AG09309 (cell line): ENCODE measurements around the gene BBLN.

Experiments
- DNase-seq: peaks from one replicate; pipeline ENCODE4 v3.0.0-alpha.2; 2010; ENCODE audit warnings: low read depth
- H3K4me3 ChIP-seq: 2 replicates; pipeline ENCODE4 v1.5.1; 2011; ENCODE audit warnings: mild to moderate bottlenecking, low read depth, low read length, moderate library complexity; ENCODE audit not compliant: control insufficient read depth
- CTCF ChIP-seq: IDR thresholded peaks from 2 replicates; pipeline ENCODE4 v1.5.1; 2011; ENCODE audit warnings: mild to moderate bottlenecking, low read depth, low read length, inconsistent platforms; ENCODE audit not compliant: insufficient read depth, control insufficient read depth; ENCODE audit errors: missing control alignments

The BBLN gene

GRCh38 chr9:128187361-128187760 is 27.3 kb downstream of the BBLN start:
- no peak for DNase-seq
- TF ChIP-seq CTCF = no peak
- H3K4me3 ChIP-seq = no peak overlapping the region

- no peak for TF ChIP-seq CTCF
- no peak overlapping the region for H3K4me3 ChIP-seq
- DNase-seq = no peak
Observed at GRCh38 chr9:128188209-128188608, 28.1 kb downstream of the BBLN start.

GRCh38 chr9:128190013-128190412 is 29.9 kb downstream of the BBLN start:
- no peak for DNase-seq
- no peak overlapping the region; the same call in 1 of the 2 replicates for H3K4me3 ChIP-seq
- no peak for TF ChIP-seq CTCF

- H3K4me3 ChIP-seq = peak overlapping the region; percentile 75
- no peak for TF ChIP-seq CTCF
- no peak for DNase-seq
Observed at GRCh38 chr9:128190516-128191405, 30.7 kb downstream of the BBLN start.

- peak; percentile 56 for TF ChIP-seq CTCF
- DNase-seq = no peak
- peak within 1 kb of the TSS; percentile 75 for H3K4me3 ChIP-seq
Observed at GRCh38 chr9:128191406-128192046, 31.5 kb downstream of the BBLN start, which contains the start of gene CIZ1. Gene CIZ1 (minus strand): TSS chr9:128191572. CDS start chr9:128190857, 715 bp downstream.

GRCh38 chr9:128192601-128193371 is 32.7 kb downstream of the BBLN start:
- H3K4me3 ChIP-seq = peak overlapping the region; percentile 75
- peak; percentile 69 for DNase-seq
- TF ChIP-seq CTCF = no peak
